Measurements from ENCODE around the gene VANGL2.
"Not testable (repeated sequence)": the region's sequence is repeated elsewhere in the genome, so short reads cannot be mapped to it uniquely, and the experiment has no call there.

The VANGL2 gene

GRCh38 chr1:160370561-160371345, 29.6 kb upstream of the VANGL2 start:
- no peak for DNase-seq

- no peak for DNase-seq
Observed at GRCh38 chr1:160371346-160371631, 29.1 kb upstream of the VANGL2 start.

- DNase-seq = no peak
Observed at GRCh38 chr1:160371756-160372155, 28.6 kb upstream of the VANGL2 start.

GRCh38 chr1:160373696-160374095, 26.7 kb upstream of the VANGL2 start:
- no peak for DNase-seq

GRCh38 chr1:160374306-160375110, 25.9 kb upstream of the VANGL2 start:
- DNase-seq = no peak

- peak; percentile 69 for DNase-seq
Observed at GRCh38 chr1:160375788-160376524, 24.4 kb upstream of the VANGL2 start.

- peak; percentile 67 for DNase-seq
Observed at GRCh38 chr1:160376525-160377131, 23.7 kb upstream of the VANGL2 start.

- DNase-seq = peak; percentile 80
Observed at GRCh38 chr1:160377585-160378206, 22.7 kb upstream of the VANGL2 start.

GRCh38 chr1:160384812-160385211, 15.6 kb upstream of the VANGL2 start:
- DNase-seq = not testable (repeated sequence)

- DNase-seq = not testable (repeated sequence)
Observed at GRCh38 chr1:160388406-160388805, 12.0 kb upstream of the VANGL2 start.

- no peak for DNase-seq
Observed at GRCh38 chr1:160394673-160395072, 5.7 kb upstream of the VANGL2 start.

- no peak for DNase-seq
Observed at GRCh38 chr1:160397651-160398050, 2.7 kb upstream of the VANGL2 start.

GRCh38 chr1:160398823-160399222, 1.5 kb upstream of the VANGL2 start:
- DNase-seq = no peak

- DNase-seq = no peak
Observed at GRCh38 chr1:160399544-160400222, 681 bp upstream of the VANGL2 start.

- no peak for DNase-seq
Observed at GRCh38 chr1:160400646-160401486, 502 bp downstream of the VANGL2 start.

- DNase-seq = no peak
Observed at GRCh38 chr1:160401487-160401805, 1.1 kb downstream of the VANGL2 start.

- no peak for DNase-seq
Observed at GRCh38 chr1:160402001-160402795, 1.8 kb downstream of the VANGL2 start.

GRCh38 chr1:160403244-160403643, 2.9 kb downstream of the VANGL2 start:
- no peak for DNase-seq

- no peak for DNase-seq
Observed at GRCh38 chr1:160404094-160404493, 3.7 kb downstream of the VANGL2 start.

GRCh38 chr1:160405331-160405877, 5.0 kb downstream of the VANGL2 start:
- DNase-seq = no peak

Measured in fibroblast of skin of right biceps (primary cell).